Caki2 (cell line): ENCODE data around the gene TMEM258. TPM values are rescaled to one million over a fixed set of nuclear protein-coding genes. Genes with fewer than 3 reads are reported as not detected.

Experiments used
- DNase-seq: peaks from one replicate; pipeline ENCODE4 v3.0.0-alpha.2; 2015; ENCODE audit warnings: low read depth
- in situ Hi-C: cut with HindIII; loops from 2 replicates; pipeline ENCODE4 v1.10.0; 2016; ENCODE audit warnings: low sequenced_read_pairs, low pct_unique_long_range_greater_than_20kb, mixed read lengths
- total RNA-seq: library from RNA; depleted of rRNA; stranded (reverse); fragments of >200 nt; shearing (Covaris generic); gene quantifications from 2 replicates; pipeline ENCODE4 v1.2.3, GENCODE V29; 2014; ENCODE audit warnings: low replicate concordance

TMEM258 gene
- total RNA-seq, 1 experiment from 2014 or later: 85.2 TPM

- no peak for DNase-seq
- in situ Hi-C loops: no loop called here
Observed at GRCh38 chr11:61800331-61801281, 8.2 kb upstream of the TMEM258 start.

GRCh38 chr11:61799665-61800284, 7.4 kb upstream of the TMEM258 start:
- in situ Hi-C loops: no loop called here
- no peak for DNase-seq

GRCh38 chr11:61797263-61797944, 5.0 kb upstream of the TMEM258 start:
- in situ Hi-C loops: no loop called here
- peak; percentile 62 for DNase-seq

- in situ Hi-C loops: no loop called here
- no peak for DNase-seq
Observed at GRCh38 chr11:61795876-61796526, 3.6 kb upstream of the TMEM258 start.

GRCh38 chr11:61795459-61795858, 3.1 kb upstream of the TMEM258 start:
- DNase-seq: no peak
- in situ Hi-C loops: no loop called here

GRCh38 chr11:61794579-61794978, 2.2 kb upstream of the TMEM258 start:
- in situ Hi-C loops: no loop called here
- DNase-seq: no peak

GRCh38 chr11:61793829-61794204, 1.4 kb upstream of the TMEM258 start:
- DNase-seq: no peak
- in situ Hi-C loops: no loop called here

- in situ Hi-C loops: no loop called here
- no peak for DNase-seq
Observed at GRCh38 chr11:61793083-61793828, 857 bp upstream of the TMEM258 start.

- peak; percentile 68 for DNase-seq
- in situ Hi-C loops: no loop called here
Observed at GRCh38 chr11:61791737-61792309, 576 bp downstream of the TMEM258 start.

- in situ Hi-C loops: no loop called here
- peak; percentile 44 for DNase-seq
Observed at GRCh38 chr11:61787928-61788491, 4.4 kb downstream of the TMEM258 start.

- in situ Hi-C loops: no loop called here
- peak; percentile 45 for DNase-seq
Observed at GRCh38 chr11:61785837-61786402, 6.5 kb downstream of the TMEM258 start.

GRCh38 chr11:61784506-61784805, 7.9 kb downstream of the TMEM258 start:
- DNase-seq: no peak
- in situ Hi-C loops: no loop called here

GRCh38 chr11:61783717-61784505, 8.5 kb downstream of the TMEM258 start:
- no peak for DNase-seq
- in situ Hi-C loops: no loop called here

GRCh38 chr11:61782841-61783240, 9.6 kb downstream of the TMEM258 start:
- in situ Hi-C loops: no loop called here
- DNase-seq: no peak

GRCh38 chr11:61782299-61782698, 10.1 kb downstream of the TMEM258 start:
- no peak for DNase-seq
- in situ Hi-C loops: no loop called here

GRCh38 chr11:61781585-61781984, 10.8 kb downstream of the TMEM258 start:
- no peak for DNase-seq
- in situ Hi-C loops: no loop called here
